Measurements from ENCODE around the gene ACSL1. TPM values are rescaled to one million over a fixed set of nuclear protein-coding genes. Genes with fewer than 3 reads are reported as not detected.

The ACSL1 gene
- total RNA-seq, 1 experiment from 2014 or later, result 3.5 TPM

GRCh38 chr4:184760681-184761080 lies 65.1 kb downstream of the ACSL1 start:
- Histone ChIP-seq H3K79me2 (ENCODE audit: insufficient read depth, low read length) (no peaks in the 10 kb centered on the region), H3K27ac (ENCODE audit: insufficient read length, low read depth, low read length) (no peak overlapping the region), H2BK5ac (ENCODE audit: insufficient read length, low read length) (no peak overlapping the region), H3K27me3 (ENCODE audit: insufficient read depth, low read length) (no peaks in the 10 kb centered on the region), H3K4me2 (ENCODE audit: insufficient read depth, insufficient read length, low read length) (no peak overlapping the region), H3T11ph (ENCODE audit: low read length) (no peak overlapping the region), H4K20me1 (ENCODE audit: control insufficient read depth, insufficient read depth, insufficient read length) (no peaks in the 10 kb centered on the region), H4K5ac (ENCODE audit: insufficient read length, low read depth, low read length) (no peak overlapping the region), H3K23me2 (ENCODE audit: insufficient read length, low read depth, low read length, poor library complexity, severe bottlenecking) (no peaks in the 10 kb centered on the region), H3K23ac (ENCODE audit: insufficient read length, low read depth, low read length) (no peak overlapping the region), H3K4me1 (ENCODE audit: insufficient read depth, low read length) (no peaks in the 10 kb centered on the region), H4K8ac (replicated peaks; ENCODE audit: insufficient read length, low read depth, low read length) (no peak overlapping the region), H3K9me3 (ENCODE audit: control insufficient read depth, low read depth, low read length) (no peaks in the 10 kb centered on the region), H2BK12ac (ENCODE audit: insufficient read length, low read depth, low read length) (no peak overlapping the region), H3K4ac (ENCODE audit: low read depth, low read length) (no peak overlapping the region), H4K91ac (ENCODE audit: insufficient read length, low read depth, low read length) (no peak overlapping the region), H3K14ac (ENCODE audit: insufficient read depth, low read length) (no peak overlapping the region), H3K79me1 (ENCODE audit: insufficient read depth, low read depth, low read length, poor library complexity, severe bottlenecking) (no peaks in the 10 kb centered on the region), H2AK5ac (ENCODE audit: insufficient read length, low read length) (no peak overlapping the region), H2BK120ac (ENCODE audit: low read depth, low read length, poor library complexity, severe bottlenecking) (no peak overlapping the region), H3K56ac (ENCODE audit: insufficient read length, low read depth, low read length) (no peak overlapping the region), H3K18ac (ENCODE audit: insufficient read length, low read depth, low read length) (no peak overlapping the region), H2AFZ (ENCODE audit: low read length) (no peak overlapping the region), H2BK20ac (ENCODE audit: low read depth, low read length, poor library complexity, severe bottlenecking) (no peak overlapping the region), H3K9ac (ENCODE audit: extremely low read depth, insufficient read length, low read length) (no peak overlapping the region), H2BK15ac (ENCODE audit: low read depth, low read length) (no peak overlapping the region)
- no peak overlapping the region for H3K4me3 Mint-ChIP-seq
- no CpG with 5 or more reads among the region's 5 CpGs for WGBS (ENCODE audit: extremely low coverage, insufficient read length, low lambda C conversion rate)
- H3K27me3 Mint-ChIP-seq (ENCODE audit: low read depth), result no peaks in the 10 kb centered on the region
- DNase-seq, result no peak
- no peaks in the 10 kb centered on the region for H3K9me3 Mint-ChIP-seq
- H3K4me1 Mint-ChIP-seq, result no peaks in the 10 kb centered on the region
- TF ChIP-seq CTCF (conservative IDR thresholded peaks at IDR 0.05), result no peak
- no peak overlapping the region for H3K27ac Mint-ChIP-seq
- no peaks in the 10 kb centered on the region for H3K36me3 Mint-ChIP-seq (ENCODE audit: insufficient read depth in 1 of 3, low read depth in 3 of 3)
